GM12892 (cell line): ENCODE data around the gene GFER.

Experiments used
- DNase-seq: peaks from one replicate; pipeline ENCODE4 v3.0.0; 2011; ENCODE audit not compliant: insufficient read length
- FAIRE-seq: peaks from 2 replicates; lab custom pipeline; 2011; peaks lifted over from hg19 to GRCh38; lab: Jason Lieb, UNC
- POLR2A ChIP-seq: IDR thresholded peaks from 2 replicates; pipeline ENCODE4 v1.6.1; 2011; ENCODE audit warnings: low read depth, low read length, control low read depth
- POLR2AphosphoS5 ChIP-seq: IDR thresholded peaks from 2 replicates; pipeline ENCODE4 v1.6.1; 2011; ENCODE audit warnings: low read depth, low read length, control low read depth
- TAF1 ChIP-seq: IDR thresholded peaks from 2 replicates; pipeline ENCODE4 v1.6.1; 2011; ENCODE audit warnings: low read depth, mild to moderate bottlenecking, control low read depth, low read length, borderline replicate concordance

The GFER gene

GRCh38 chr16:1999866-2000514 lies 16.0 kb downstream of the GFER start:
- DNase-seq (no peak), FAIRE-seq (no peak)
- TF ChIP-seq POLR2A (no peak; the same call in 1 of the 2 replicates), TAF1 (no peak), POLR2AphosphoS5 (no peak)

GRCh38 chr16:2001035-2001434 lies 17.0 kb downstream of the GFER start:
- DNase-seq (no peak), FAIRE-seq (no peak)
- TF ChIP-seq POLR2AphosphoS5: no peak; the same call in 1 of the 2 replicates
- no peak for TF ChIP-seq TAF1
- no peak for TF ChIP-seq POLR2A

GRCh38 chr16:2001456-2002355 lies 17.7 kb downstream of the GFER start:
- no peak for TF ChIP-seq TAF1
- TF ChIP-seq POLR2A: no peak
- TF ChIP-seq POLR2AphosphoS5: no peak; the same call in 1 of the 2 replicates
- FAIRE-seq (no peak), DNase-seq (no peak)

GRCh38 chr16:2002406-2003230 lies 18.6 kb downstream of the GFER start:
- no peak for TF ChIP-seq POLR2A
- peak; percentile 8; the same call in 1 of the 2 replicates for TF ChIP-seq POLR2AphosphoS5
- TF ChIP-seq TAF1: no peak

GRCh38 chr16:2003231-2003826 lies 19.3 kb downstream of the GFER start:
- TF ChIP-seq TAF1 (no peak), POLR2AphosphoS5 (0 out of 2 replicates have a peak, but pooled peaks have one; percentile 2), POLR2A (no peak)
- DNase-seq (no peak), FAIRE-seq (no peak)

More at GRCh38 chr16:2002406-2003230, 18.6 kb downstream of the GFER start:
- FAIRE-seq (no peak), DNase-seq (no peak)

- no peak for TF ChIP-seq POLR2A
- TF ChIP-seq TAF1: no peak
- TF ChIP-seq POLR2AphosphoS5: no peak
- DNase-seq (peak; percentile 98), FAIRE-seq (peak; percentile 94)
These were observed 20.0 kb downstream of the GFER start for GRCh38 chr16:2003827-2004641.

- FAIRE-seq: no peak
- TF ChIP-seq POLR2A (no peak; the same call in 1 of the 2 replicates), TAF1 (no peak), POLR2AphosphoS5 (no peak)
- no peak for DNase-seq
These were observed 21.0 kb downstream of the GFER start for GRCh38 chr16:2004795-2005517.

- no peak for TF ChIP-seq TAF1
- DNase-seq (no peak), FAIRE-seq (no peak)
These were observed 21.7 kb downstream of the GFER start for GRCh38 chr16:2005646-2006045.

- no peak for DNase-seq
- TF ChIP-seq TAF1 (no peak), POLR2AphosphoS5 (no peak), POLR2A (no peak)
- FAIRE-seq: no peak
These were observed 22.3 kb downstream of the GFER start for GRCh38 chr16:2006317-2006716.
